ENCODE measurements around the gene ITPR2. TPM values are rescaled to one million over a fixed set of nuclear protein-coding genes. Genes with fewer than 3 reads are reported as not detected.
A peak's percentile ranks its signal among the peaks of the same experiment; 100 is the strongest.

Gene ITPR2
- total and polyA plus RNA-seq, 2 of the 13 experiments (the other 11 are each of a cell fraction or from before 2014, with no cell fraction given): 31.9 to 81.9 TPM

GRCh38 chr12:26654623-26655022, 178.4 kb downstream of the ITPR2 start:
- no peak for DNase-seq (ENCODE audit: low spot score)

More at GRCh38 chr12:26654623-26655022, 178.4 kb downstream of the ITPR2 start:
- Histone ChIP-seq H3K27ac (ENCODE audit: extremely low read length, insufficient read depth, low read length) (no peak overlapping the region), H3K9me3 (ENCODE audit: low read length) (no peaks in the 10 kb centered on the region; the same call in 1 of the 2 replicates), H3K9ac (ENCODE audit: insufficient read depth, low read depth, low read length) (no peak overlapping the region), H3K79me2 (ENCODE audit: insufficient read depth, low read length) (no peaks in the 10 kb centered on the region), H3K4me1 (ENCODE audit: insufficient read depth, low read length) (peaks cover under 1% of the 10 kb centered on the region), H3K4me3 (replicated peaks in 1 of 3; ENCODE audit: insufficient read depth in 1 of 3, low read depth in 2 of 3, low read length in 3 of 3) (no peak overlapping the region), H3K27me3 (ENCODE audit: control insufficient read depth in 1 of 2, insufficient read depth in 2 of 2, low read length in 2 of 2) (no peaks in the 10 kb centered on the region), H4K20me1 (ENCODE audit: insufficient read depth, low read length) (no peaks in the 10 kb centered on the region), H3K4me2 (ENCODE audit: low read depth, low read length) (no peak overlapping the region), H3K36me3 (replicated peaks in 1 of 2; ENCODE audit: control insufficient read depth in 1 of 2, insufficient read depth in 2 of 2, low read length in 2 of 2) (peaks cover 29 to 83% of the 10 kb centered on the region in 2 experiments), H2AFZ (ENCODE audit: low read length) (no peak overlapping the region)
- ChIA-PET CTCF (ENCODE audit: low intra/inter-chr PET ratio, low total read pairs) (no interaction called here), POLR2A (no interaction called here)
- TF ChIP-seq RBM22 (optimal IDR thresholded peaks at IDR 0.05; ENCODE audit: low read length) (peak; percentile 66), ZBTB10 (CRISPR knock-in tag; IDR thresholded peaks at IDR 0.05; ENCODE audit: borderline replicate concordance) (no peak)
- no TSS peak for BruUV-seq (replicated peaks)
- in situ Hi-C loops (cut with HindIII; ENCODE audit: extremely low pct_ligation_motif_present, low pct_unique_long_range_greater_than_20kb): no loop called here
- ATAC-seq (no peak), FAIRE-seq (no peak)
- intact Hi-C loops (cut with micrococcal nuclease; ENCODE audit: unreplicated experiment): no loop called here
